Stimulated activated CD4-positive, alpha-beta T cell treated with anti-CD3 and anti-CD28 coated beads, Interleukin-2, amount 100 ng/mL, for 48 hours (primary cell): ENCODE results near the gene BARX1.

Experiments
- DNase-seq, 2 donors: peaks; one replicate each; pipeline ENCODE4 v3.0.0-alpha.2; 2020

Gene BARX1

DNA sequence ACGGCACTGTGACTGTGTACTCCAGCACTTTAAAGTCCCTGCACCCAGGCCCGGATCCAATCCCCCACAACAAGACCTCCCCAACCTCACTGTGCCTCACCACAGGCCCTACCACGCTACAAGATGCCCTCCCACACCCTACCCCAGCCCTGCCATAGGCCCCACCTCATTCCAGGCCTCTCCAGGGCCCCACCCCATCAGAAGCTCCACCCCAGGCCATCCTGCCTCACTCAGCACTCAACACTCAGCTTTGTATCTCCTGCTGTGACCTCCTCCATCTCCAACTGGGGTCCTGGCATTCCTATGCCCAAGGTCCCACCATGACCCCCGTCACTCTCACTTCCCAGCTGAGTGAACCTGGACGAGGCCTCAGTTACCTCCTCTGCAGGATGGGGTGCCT is 38.8 kb downstream of the BARX1 start:
- DNase-seq, result no peak

DNA sequence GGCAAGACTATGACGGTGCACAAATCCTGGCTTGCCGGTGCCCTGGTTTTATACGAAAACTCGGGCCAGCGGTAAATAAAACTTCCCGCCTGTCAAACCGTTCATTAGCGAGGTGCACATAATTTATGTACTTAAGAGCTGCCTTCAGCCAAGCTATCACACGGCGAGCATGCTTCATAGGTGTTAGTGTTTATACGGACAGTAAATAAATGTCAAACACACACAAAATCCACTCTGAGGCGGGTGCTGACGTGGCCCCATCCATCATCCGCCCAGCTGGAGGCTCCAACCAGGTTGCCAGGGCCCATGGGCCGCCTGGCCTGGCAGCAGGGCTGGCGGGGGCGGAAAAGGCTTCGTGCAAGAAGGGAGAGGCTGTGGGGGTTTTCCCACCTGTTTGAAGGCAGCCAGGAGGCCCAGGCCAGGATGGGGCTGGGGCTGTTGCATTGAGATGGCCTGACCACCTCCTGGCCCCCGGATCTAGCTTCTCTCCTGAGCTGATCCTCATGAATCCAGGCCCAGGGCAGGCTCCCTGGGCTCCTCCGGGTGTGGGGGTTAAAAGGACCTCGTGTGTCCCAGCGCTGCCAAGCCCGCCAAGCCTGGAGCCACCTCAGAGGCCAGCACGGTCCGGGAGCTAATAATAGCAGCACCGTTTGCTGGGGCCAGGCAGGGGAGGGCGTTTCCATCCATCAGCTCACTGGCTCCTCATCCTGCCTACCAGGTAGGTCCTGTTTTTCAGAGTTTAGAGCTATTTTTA is 43.2 kb downstream of the BARX1 start:
- DNase-seq, result no peak

DNA sequence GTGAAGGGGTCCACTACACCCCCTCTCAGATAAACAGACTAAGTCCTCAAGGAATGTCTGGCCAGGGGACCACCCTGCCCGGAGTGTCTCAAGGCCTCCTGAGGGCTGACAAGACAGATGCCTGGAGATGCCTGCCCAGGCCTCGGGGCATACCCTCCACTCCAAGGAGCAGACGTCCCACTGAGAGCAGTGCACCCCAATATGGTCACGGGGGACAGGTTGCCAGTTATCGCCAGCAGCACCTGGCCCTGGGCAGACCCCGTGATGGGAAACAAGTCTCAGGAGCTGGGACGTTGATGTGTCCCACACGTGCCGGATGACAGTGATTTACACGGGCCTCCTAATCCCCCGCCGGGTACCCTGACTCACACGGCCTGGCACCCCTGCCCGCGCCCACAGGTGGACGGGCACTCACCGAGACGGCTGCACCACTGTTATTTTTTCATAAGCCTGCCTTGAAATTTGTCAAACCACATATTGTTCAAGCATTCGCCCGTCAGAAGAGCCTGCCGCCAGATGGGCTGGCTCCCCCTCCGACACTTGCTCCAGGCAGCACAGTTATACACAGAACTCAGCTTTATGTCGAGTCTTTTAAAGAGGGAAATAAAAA is 43.9 kb downstream of the BARX1 start:
- DNase-seq, result no peak

DNA sequence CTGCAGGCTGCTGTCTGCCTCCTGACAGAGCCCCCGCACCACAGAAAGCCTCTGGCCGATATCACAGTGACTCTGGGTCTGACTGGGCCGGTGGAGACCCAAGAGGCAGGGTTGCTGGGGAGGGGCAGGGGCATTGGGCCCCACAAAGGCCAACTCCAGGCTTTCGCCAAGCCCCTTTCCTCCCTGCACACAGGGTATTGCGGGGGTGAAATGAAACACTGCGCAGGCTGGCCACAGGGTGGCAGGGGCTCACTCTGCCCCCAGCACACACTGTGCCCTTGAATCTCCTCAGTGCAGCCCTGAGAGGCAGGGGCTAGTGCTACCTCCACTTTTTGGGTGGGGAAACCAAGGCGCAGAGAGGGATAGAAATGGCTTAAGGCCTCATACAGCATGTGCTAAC is 44.6 kb downstream of the BARX1 start:
- DNase-seq, result no peak

DNA sequence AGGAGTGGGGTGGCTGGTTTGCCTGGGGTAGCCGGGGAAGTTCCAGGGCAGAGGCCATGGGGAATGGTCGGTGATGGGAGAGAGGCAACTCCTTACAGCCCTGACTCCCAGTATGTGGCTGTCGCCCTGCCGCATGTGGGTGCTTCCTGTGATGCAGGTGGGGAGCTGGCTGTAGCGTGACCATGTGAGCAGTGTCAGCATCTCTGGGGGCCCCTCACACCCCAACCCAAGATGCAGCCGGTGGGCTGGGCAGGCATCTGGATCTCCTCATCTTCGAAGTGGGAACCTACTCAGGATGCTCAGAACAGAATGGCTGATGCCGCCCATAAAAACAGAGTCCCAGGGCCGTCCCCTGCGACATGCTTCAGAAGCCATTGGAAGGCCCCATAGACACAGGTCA is 45.0 kb downstream of the BARX1 start:
- no peak for DNase-seq

DNA sequence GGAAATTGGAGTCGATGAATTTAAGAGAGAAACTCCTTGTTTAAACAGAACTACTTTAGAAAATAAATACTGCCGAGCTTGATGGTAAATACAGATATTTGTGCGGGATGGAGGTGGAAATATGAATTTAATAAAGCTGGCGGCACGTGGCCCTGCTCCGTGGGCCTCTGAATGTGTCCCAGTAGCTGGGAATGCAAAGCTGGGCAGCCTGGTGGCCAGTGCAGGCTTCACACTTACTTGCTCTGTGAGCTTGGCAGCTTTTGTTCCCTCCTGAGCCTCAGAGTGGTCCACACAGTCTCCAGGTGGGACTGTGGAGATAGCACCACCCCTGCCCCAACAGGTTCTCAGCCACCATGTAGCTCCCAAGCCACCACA is 45.9 kb downstream of the BARX1 start:
- no peak for DNase-seq

DNA sequence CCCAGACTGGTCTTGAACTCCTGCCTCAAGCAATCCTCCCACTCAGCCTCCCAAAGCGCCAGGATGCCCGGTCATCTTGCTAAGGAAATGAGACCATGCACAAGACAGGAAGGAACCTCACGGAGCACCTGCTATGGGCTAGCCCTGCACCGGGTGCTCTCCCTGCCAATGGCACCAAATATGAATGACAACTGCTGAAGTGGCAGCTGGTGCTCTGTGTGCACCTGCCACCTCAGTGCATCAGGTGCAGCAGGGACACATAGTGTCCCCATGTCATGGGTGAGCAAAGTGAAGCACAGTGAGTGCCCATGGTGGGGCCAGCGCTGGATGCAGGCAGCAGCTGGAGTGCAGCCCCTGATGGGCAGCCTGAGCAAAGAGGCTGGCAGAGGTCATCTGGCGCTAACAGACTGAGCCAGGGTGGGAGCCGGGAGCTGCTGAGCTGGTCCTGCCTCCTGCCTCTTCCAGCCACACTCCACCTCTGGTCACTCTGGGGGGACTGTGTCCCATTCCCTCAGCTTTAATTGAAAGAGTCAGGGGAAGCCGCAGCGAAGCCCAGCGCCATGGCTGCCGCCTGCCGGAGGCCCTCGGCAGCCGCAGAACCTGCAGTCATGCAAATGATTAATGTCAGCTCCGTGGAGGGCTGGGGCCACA is 46.4 kb downstream of the BARX1 start:
- DNase-seq, result peak in 1 of 2 donors; percentile 6

DNA sequence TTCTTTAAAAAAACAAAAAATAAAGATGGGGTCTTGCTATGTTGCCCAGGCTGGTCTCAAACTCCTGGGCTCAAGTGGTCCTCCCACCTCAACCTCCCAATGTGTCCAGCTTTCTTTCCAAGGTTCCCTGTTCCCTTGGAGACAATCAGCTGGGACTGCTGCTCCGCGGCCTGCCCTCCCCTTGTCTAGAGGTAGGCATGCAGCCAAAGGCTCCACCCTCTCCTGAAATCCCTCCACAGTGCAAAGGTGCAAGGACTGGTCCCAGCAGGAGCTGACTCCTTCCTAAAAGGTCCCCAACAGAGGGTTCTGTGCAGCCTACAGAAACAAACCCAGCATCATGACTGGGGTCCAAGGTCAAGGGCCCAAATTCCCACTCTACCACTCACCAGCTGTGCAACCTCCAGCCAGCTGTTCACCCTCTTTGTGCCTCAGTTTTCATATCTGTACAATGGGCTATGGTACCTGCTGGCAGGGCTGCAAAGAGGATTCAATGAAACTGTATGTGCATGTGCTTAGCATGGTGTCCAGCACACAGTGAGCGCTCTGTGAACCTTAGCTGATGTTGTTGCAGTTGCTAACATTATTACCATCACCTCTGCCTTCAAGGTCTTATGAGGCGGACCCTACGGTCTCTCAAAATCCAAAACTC is 47.5 kb downstream of the BARX1 start:
- DNase-seq, result no peak

DNA sequence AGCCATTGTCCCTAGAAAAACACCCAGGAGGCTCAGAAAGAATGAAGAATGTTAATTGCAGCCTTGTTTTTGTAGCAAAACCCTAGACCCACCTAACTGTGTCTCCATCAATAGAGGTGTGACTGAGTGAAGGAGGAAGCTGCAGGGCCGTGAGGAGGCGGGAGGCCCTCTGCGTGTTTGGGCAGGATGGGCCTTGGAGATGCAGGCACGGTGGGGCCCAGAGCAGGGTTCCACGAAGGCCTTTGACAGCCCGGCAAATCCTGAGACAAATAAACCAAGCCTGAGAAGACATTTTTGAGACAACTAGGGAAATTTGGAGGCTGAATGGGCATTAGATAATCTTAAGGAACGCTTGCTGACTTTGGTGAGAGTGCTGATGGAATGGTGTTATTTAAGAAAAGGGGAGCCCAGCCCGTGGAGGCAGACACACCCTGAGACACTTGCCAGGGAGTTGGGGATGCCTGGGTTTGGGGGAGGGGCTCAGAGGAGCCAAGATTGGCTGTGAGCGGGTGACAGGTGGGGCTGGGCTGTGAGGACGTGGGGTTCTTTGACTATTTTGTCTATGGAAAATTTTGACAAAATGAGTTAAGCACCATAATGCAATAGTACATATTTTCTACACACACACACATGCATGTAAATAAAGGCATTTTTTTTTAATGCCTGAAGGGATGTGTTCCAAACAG is 48.8 kb downstream of the BARX1 start:
- no peak for DNase-seq

DNA sequence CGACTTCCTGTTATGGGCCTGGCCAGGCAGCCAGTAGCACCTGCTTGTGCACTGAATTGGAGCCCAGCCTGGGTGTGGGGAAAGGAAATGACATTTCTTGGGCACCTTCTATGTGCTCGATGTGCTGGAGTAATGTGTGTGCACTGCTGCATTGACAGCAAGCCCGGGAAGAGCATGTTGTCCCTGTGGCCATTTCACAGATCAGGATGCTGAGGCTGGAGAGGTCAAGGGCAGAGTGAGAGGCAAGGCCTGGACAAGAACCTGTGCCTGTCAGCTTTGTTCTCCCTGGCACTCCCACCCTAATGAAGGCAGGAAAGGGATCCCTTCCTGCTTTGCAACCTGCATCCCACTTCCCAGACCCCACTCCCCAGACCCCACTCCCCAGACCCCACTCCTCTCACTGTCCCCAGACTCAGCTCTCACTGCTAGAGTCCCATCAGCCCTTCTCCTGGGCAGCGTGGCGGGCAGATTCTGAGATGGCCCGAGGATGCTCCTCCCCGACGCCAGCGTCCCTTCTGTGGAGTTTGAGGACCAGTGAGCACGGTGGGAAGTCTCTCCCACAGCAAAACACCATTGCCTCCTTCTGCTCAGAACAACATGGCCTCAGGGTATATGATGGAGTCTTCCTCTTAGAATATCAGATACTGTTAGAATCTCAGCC is 49.6 kb downstream of the BARX1 start:
- DNase-seq, result no peak

DNA sequence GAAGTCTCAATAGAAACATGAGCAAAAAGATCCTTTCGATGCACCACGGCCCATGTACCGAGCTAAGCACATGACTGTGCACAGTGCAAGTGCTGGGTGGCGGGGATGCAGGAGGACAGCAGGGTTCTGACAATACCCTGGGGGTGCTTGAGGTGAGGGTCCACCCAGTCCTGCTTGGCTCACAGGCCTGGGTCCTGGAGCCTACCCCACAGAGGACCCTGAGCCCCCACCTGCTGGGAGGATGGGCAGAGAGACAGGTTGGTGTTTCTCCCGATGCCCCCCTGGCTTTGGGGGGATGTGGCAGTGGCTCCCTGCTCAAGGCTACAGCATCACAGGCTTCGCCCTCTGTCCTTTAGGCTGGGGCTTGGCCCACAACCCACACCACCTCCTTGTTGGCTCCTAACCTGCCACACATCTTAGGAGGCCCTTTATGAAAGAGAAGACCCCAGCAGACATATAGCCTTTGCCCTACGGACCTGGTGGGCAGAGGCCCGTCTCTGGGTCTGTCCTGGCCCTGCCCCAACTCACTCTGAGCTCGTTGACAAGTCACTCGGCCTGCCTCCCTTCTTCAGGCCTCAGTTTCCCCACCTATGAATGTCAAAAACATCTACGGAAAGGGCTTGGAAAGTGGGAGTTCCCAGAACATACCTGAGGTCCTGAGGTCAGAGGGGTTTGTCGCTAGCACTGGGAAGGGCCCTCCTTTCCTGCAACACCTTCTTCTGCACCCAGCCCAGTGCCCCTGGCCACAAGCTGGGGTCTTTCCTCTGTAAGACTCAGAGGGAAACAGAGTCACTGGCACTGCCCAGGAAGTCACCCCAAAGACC is 50.3 kb downstream of the BARX1 start:
- no peak for DNase-seq

DNA sequence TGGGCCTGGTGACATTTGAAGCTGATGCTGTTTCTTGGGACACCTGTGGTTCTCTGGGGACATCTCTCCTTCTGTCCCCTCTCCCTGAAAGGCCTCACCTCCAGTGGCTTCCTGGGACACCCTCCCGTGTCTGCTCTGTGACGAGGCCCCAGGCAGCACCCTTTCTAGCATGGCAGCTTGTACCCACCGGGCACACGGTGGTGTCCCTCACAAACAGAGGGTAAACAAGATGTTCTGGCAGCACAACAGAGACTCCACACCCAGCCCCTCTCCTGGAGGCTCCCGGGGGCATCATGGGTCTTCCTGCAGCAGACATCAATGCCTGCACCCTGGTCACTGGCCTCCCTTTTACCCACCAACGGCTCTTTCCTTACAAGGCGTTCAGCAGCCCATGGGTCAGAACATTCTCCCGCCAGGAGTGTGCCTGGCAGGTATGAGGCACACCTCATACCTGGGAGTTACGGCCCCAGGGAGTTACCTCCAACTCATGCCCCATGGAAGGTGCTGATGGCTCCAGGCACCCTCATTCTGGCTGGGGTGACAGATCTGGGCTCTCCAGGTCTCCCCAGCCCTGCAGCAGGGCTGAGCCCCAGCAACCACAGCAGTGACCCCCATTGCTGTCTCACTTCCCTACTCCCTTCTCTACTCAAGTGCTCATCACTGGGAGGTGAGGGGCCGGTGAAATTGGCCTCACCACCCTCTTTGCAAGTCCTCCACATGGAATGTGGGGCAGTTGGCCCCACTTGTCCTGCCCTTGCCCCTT is 51.1 kb downstream of the BARX1 start:
- no peak for DNase-seq

DNA sequence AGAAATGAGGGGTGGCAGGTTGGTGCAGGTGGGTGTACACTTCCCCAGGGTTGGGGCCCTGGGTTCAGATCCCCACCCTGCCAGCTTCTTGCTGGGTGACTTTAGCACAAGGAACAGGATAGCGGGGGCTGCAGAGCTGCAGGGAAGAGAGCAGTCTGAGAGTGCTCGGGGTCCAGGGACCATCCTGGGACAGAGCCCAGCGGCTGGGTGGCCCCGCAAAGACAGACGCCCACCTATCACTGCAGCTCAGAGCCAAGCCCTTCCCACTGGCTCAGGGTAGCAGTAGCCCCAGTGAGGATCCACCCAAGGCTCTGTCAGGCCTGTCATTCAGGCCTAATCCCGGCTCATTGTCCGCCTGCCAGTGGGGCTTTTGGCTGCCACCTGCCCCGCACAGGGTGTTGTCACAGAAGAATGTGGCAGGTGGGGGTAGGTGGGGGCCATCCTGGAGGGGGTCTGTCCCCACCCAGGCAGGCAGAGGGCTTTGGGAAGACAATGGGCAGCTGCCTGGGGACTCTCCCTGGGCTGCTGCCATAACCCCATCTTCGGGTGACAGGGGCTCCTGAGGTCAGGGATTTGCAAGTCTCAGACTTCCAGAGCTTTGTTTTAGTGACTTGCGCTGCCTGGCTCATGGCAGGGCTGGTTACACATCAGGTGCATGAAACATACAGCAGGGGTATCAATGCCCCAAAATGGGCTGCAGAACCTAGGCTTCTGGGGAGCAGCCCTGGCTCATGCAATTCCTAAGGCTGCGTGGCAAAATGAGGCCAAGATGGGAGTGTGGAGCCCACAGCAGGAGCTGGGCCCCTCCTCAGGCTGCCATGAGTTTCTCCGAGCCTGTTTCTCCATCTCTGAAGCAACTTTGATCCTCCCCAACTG is 52.1 kb downstream of the BARX1 start:
- DNase-seq, result no peak

DNA sequence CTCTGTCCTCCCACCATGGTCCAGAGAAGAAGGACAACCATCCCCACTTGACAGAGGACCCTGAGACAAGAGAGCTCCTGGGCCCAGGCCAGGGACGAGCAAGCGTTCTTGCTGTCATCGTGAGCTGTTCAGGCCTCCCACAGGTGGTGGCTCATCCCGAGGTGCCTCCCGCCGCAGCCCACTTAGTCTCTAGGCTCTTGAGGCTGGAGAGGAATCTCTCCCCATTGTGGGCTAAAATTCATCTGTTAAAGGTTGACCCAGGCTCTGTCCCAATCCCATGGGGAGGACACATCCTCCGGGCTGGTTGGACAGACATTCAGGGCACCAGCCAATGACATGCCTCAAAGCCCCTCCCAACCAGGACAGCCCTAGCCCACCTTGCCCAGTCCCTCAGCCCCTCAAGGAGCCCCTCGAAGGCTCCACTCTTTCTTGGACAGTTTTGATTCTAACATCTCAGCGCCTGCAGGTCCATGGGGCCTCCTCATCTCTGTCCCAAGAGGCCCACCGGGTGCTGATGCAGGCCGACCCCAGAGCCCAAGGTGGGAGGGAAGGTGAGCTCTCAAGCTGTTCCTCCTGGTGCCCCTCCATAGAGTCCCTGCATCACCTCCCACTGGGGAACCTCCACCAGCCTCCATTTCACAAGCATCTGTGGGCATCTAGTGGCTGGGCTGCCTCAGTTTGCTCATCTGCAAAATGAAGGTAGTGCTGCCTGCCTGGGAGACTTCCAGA is 52.9 kb downstream of the BARX1 start:
- DNase-seq, result no peak
